Measurements from ENCODE around the gene PARD3.

- no peak for TF ChIP-seq CTCF (IDR thresholded peaks at IDR 0.05; ENCODE audit: insufficient read depth, low read depth, low read length)
- no peak for TF ChIP-seq EZH2 (IDR thresholded peaks at IDR 0.05; ENCODE audit: insufficient read depth, low read length)
Observed at GRCh38 chr10:34661580-34661979, 153.5 kb downstream of the PARD3 start.

All from astrocyte (in vitro differentiated cells and primary cell).